Colonic mucosa (tissue), 4 donors: ENCODE data around the gene SPATA13. TPM values are rescaled to one million over a fixed set of nuclear protein-coding genes. Genes with fewer than 3 reads are reported as not detected.

Experiments used
- DNase-seq: peaks from one replicate; pipeline ENCODE4 v3.0.0-alpha.2; 2020
- H3K27ac ChIP-seq: fragments of 200-600 bp; one replicate; pipeline ENCODE4 v1.8.0; 2021
- H3K27me3 ChIP-seq: fragments of 200-600 bp; one replicate; pipeline ENCODE4 v1.8.0; 2021
- H3K36me3 ChIP-seq: fragments of 200-600 bp; one replicate; pipeline ENCODE4 v1.8.0; 2021
- H3K4me1 ChIP-seq: fragments of 200-600 bp; one replicate; pipeline ENCODE4 v1.8.0; 2021; ENCODE audit warnings: mild to moderate bottlenecking
- H3K4me3 ChIP-seq: fragments of 200-600 bp; one replicate; pipeline ENCODE4 v1.8.0; 2021
- H3K9ac ChIP-seq, 2 donors: one replicate each; pipeline ENCODE4 v1.7.0; 2013; ENCODE audit warnings: control low read depth in 2 of 2, low read depth in 2 of 2, low read length in 2 of 2
- H3K9me3 ChIP-seq: fragments of 200-600 bp; one replicate; pipeline ENCODE4 v1.8.0; 2021
- CTCF ChIP-seq: fragments of 200-600 bp; IDR thresholded peaks from one replicate; pipeline ENCODE4 v1.8.0; 2022; ENCODE audit warnings: antibody characterized with exemption, mild to moderate bottlenecking
- intact Hi-C: fragments of 100-400 bp; cut with DNase I; formaldehyde crosslinking; loops from one replicate; pipeline ENCODE4 v1.14.1; 2022
- total RNA-seq, 2 donors: library from RNA; stranded (reverse); fragmentation: NEBNext Ultra II Directional in 1 of 2; extraction: Animal tissue kit (Norgen Biotek cat#: 25700) in 1 of 2; gene quantifications; one replicate each; pipeline ENCODE4 v1.2.1, GENCODE V29; 2021
- donor health status: healthy.
- donor health status: DM: no; HTN: no; CAD: no.
- donor health status: DM: no; HTN: no; CAD: no.

SPATA13 gene
- total RNA-seq, 2 donors from 2014 or later: 41.5 to 43.8 TPM

GRCh38 chr13:24282256-24282655 is 121.7 kb downstream of the SPATA13 start:
- Histone ChIP-seq H3K4me3 (no peak overlapping the region), H3K9me3 (no peaks in the 10 kb centered on the region), H3K27me3 (no peaks in the 10 kb centered on the region), H3K27ac (no peak overlapping the region), H3K4me1 (no peaks in the 10 kb centered on the region), H3K9ac (no peak overlapping the region), H3K36me3 (no peaks in the 10 kb centered on the region)
- no peak for TF ChIP-seq CTCF
- DNase-seq: no peak
- intact Hi-C loops: no loop called here

GRCh38 chr13:24284889-24285565 is 124.5 kb downstream of the SPATA13 start:
- Histone ChIP-seq H3K36me3 (no peaks in the 10 kb centered on the region), H3K27ac (no peak overlapping the region), H3K4me3 (no peak overlapping the region), H3K27me3 (no peaks in the 10 kb centered on the region), H3K9me3 (no peaks in the 10 kb centered on the region), H3K9ac (no peak overlapping the region), H3K4me1 (no peaks in the 10 kb centered on the region)
- DNase-seq: no peak
- TF ChIP-seq CTCF: no peak
- intact Hi-C loops: no loop called here

- H3K27me3 ChIP-seq: no peaks in the 10 kb centered on the region
- H3K4me1 ChIP-seq: no peaks in the 10 kb centered on the region
- TF ChIP-seq CTCF: no peak
- no peak overlapping the region for H3K4me3 ChIP-seq
- H3K9ac ChIP-seq: no peak overlapping the region
- no peak for DNase-seq
- no peak overlapping the region for H3K27ac ChIP-seq
- H3K36me3 ChIP-seq: peaks cover 9% of the 10 kb centered on the region
- no peaks in the 10 kb centered on the region for H3K9me3 ChIP-seq
- intact Hi-C loops: no loop called here
Measured at GRCh38 chr13:24286624-24287023, 126.1 kb downstream of the SPATA13 start.

GRCh38 chr13:24287748-24288287 is 127.3 kb downstream of the SPATA13 start:
- no peak for DNase-seq
- no peak overlapping the region for H3K4me3 ChIP-seq
- no peaks in the 10 kb centered on the region for H3K27me3 ChIP-seq
- no peaks in the 10 kb centered on the region for H3K9me3 ChIP-seq
- no peak overlapping the region for H3K27ac ChIP-seq
- TF ChIP-seq CTCF: no peak
- H3K4me1 ChIP-seq: no peaks in the 10 kb centered on the region
- no peak overlapping the region for H3K9ac ChIP-seq
- peaks cover 17% of the 10 kb centered on the region for H3K36me3 ChIP-seq
- intact Hi-C loops: no loop called here

- Histone ChIP-seq H3K36me3 (peaks cover 21% of the 10 kb centered on the region), H3K27me3 (no peaks in the 10 kb centered on the region), H3K4me1 (no peaks in the 10 kb centered on the region), H3K4me3 (no peak overlapping the region), H3K9me3 (no peaks in the 10 kb centered on the region), H3K27ac (no peak overlapping the region), H3K9ac (no peak overlapping the region)
- no peak for TF ChIP-seq CTCF
- intact Hi-C loops: no loop called here
- DNase-seq: no peak
Measured at GRCh38 chr13:24288870-24289269, 128.3 kb downstream of the SPATA13 start.
